ENCODE measurements around the gene HTR4.

Gene HTR4

GRCh38 chr5:148584103-148584502 lies 70.2 kb downstream of the HTR4 start:
- H3K4me3 ChIP-seq (ENCODE audit: low read depth, low read length), result no peak overlapping the region
- no peak for TF ChIP-seq CTCF (IDR thresholded peaks at IDR 0.05; ENCODE audit: borderline replicate concordance, insufficient read depth, low read depth, low read length)

GRCh38 chr5:148583421-148583965 lies 70.8 kb downstream of the HTR4 start:
- no peak overlapping the region for H3K4me3 ChIP-seq (ENCODE audit: low read depth, low read length)
- TF ChIP-seq CTCF (IDR thresholded peaks at IDR 0.05; ENCODE audit: borderline replicate concordance, insufficient read depth, low read depth, low read length), result no peak

- H3K4me3 ChIP-seq (ENCODE audit: low read depth, low read length), result no peak overlapping the region
- no peak for TF ChIP-seq CTCF (IDR thresholded peaks at IDR 0.05; ENCODE audit: borderline replicate concordance, insufficient read depth, low read depth, low read length)
Observed at GRCh38 chr5:148574167-148574566, 80.2 kb downstream of the HTR4 start.

GRCh38 chr5:148573374-148573773 lies 81.0 kb downstream of the HTR4 start:
- no peak for TF ChIP-seq CTCF (IDR thresholded peaks at IDR 0.05; ENCODE audit: borderline replicate concordance, insufficient read depth, low read depth, low read length)
- no peak overlapping the region for H3K4me3 ChIP-seq (ENCODE audit: low read depth, low read length)

GRCh38 chr5:148569948-148570347 lies 84.4 kb downstream of the HTR4 start:
- no peak for TF ChIP-seq CTCF (IDR thresholded peaks at IDR 0.05; ENCODE audit: borderline replicate concordance, insufficient read depth, low read depth, low read length)
- no peak overlapping the region for H3K4me3 ChIP-seq (ENCODE audit: low read depth, low read length)

- no peak overlapping the region for H3K4me3 ChIP-seq (ENCODE audit: low read depth, low read length)
- no peak for TF ChIP-seq CTCF (IDR thresholded peaks at IDR 0.05; ENCODE audit: borderline replicate concordance, insufficient read depth, low read depth, low read length)
Observed at GRCh38 chr5:148565148-148565547, 89.2 kb downstream of the HTR4 start.

- H3K4me3 ChIP-seq (ENCODE audit: low read depth, low read length), result no peak overlapping the region
- no peak for TF ChIP-seq CTCF (IDR thresholded peaks at IDR 0.05; ENCODE audit: borderline replicate concordance, insufficient read depth, low read depth, low read length)
Observed at GRCh38 chr5:148563021-148563420, 91.3 kb downstream of the HTR4 start.

Measured in GM12875 (cell line).